IMR-90 (cell line): ENCODE results near the gene SATB2.

ENCODE experiments used
- CTCF ChIP-seq: conservative IDR thresholded peaks from 2 replicates; pipeline ENCODE4 v1.5.1; 2012; ENCODE audit warnings: mild to moderate bottlenecking, low read depth, low read length, improper control_type of control experiment
- MAZ ChIP-seq: IDR thresholded peaks from 2 replicates; pipeline ENCODE4 v1.6.1; 2012; ENCODE audit warnings: low read depth, mild to moderate bottlenecking, low read length, improper control_type of control experiment, moderate library complexity, borderline replicate concordance
- POLR2A ChIP-seq: IDR thresholded peaks from 2 replicates; pipeline ENCODE4 v1.6.1; 2012; ENCODE audit warnings: mild to moderate bottlenecking, low read depth, low read length
- RCOR1 ChIP-seq: IDR thresholded peaks from 2 replicates; pipeline ENCODE4 v1.6.1; 2012; ENCODE audit warnings: mild to moderate bottlenecking, low read length, improper control_type of control experiment; ENCODE audit not compliant: insufficient replicate concordance
- SMC3 ChIP-seq: fragments of 150-350 bp; IDR thresholded peaks from 2 replicates; pipeline ENCODE4 v1.6.1; 2016; ENCODE audit warnings: low read depth, mild to moderate bottlenecking, antibody characterized with exemption, low read length, moderate library complexity
- USF2 ChIP-seq: fragments of 150-350 bp; IDR thresholded peaks from 2 replicates; pipeline ENCODE4 v1.6.1; 2017; ENCODE audit warnings: mild to moderate bottlenecking, antibody characterized with exemption, low read length, low read depth

- TF ChIP-seq CTCF = no peak
- no peak for TF ChIP-seq USF2
- TF ChIP-seq SMC3 = no peak
- TF ChIP-seq POLR2A = no peak
- no peak for TF ChIP-seq RCOR1
- no peak for TF ChIP-seq MAZ
These were observed 33.6 kb downstream of the SATB2 start for GRCh38 chr2:199424160-199424559.
